Posterior vena cava (tissue), 2 donors: ENCODE results near the gene CHID1. TPM values are rescaled to one million over a fixed set of nuclear protein-coding genes. Genes with fewer than 3 reads are reported as not detected.

Experiments used
- DNase-seq: peaks from one replicate; pipeline ENCODE4 v3.0.0-alpha.2; 2020; ENCODE audit warnings: low spot score
- intact Hi-C, 2 donors: fragments of 100-400 bp; cut with DNase I; formaldehyde crosslinking; loops; one replicate each; pipeline versions ENCODE4 v1.14.1 to v1.14.2; 2022 to 2023
- total RNA-seq, 2 donors: library from RNA; stranded (reverse); fragmentation: NEBNext Ultra II Directional; extraction: Animal tissue kit (Norgen Biotek cat#: 25700); gene quantifications; one replicate each; pipeline ENCODE4 v1.2.1, GENCODE V29; 2021
- donor health status: DM: yes; HTN: yes; CAD: no.
- donor health status: DM: yes; HTN: yes; CAD: no.

Gene CHID1
- total RNA-seq, 2 donors from 2014 or later = 57.9 to 88.5 TPM

DNA sequence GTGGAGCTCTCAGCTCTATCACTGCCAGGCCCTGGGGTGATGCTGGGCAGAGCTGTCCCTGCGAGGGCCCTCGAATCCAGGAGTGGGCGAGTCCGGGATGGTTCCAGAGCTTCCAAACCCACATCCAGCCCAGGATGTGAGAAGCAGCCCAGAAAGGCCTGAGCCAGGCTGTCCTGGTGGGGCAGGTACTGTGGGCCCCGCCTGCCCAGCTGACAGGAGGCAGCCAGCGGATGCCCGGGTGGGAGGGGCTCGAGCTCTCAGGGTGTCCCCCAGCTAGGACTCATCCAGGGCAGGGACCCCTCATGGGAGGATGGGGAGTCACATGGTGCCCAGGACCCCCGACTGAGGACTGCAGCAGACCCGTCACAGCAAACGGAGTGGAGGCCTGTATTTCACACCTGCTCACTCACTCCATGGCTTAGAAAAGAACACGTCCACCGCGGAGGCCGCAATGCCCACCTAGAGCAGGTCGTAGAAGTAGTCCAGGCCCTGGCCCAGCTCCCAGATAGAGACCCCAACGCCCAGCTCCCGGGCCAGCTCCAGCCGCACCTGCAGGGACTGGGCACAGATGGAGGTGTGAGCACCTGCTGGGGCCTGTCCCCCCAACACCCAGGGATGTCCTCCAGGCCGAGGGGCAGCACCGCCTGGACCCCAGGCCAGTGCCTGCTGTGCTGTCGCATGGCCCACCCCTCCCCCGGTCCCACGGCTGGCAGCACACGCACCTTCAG is 41.0 kb downstream of the CHID1 start:
- intact Hi-C loops = loop anchor here in 1 of 2 donors (10.0 kb wide), 1 partner anchor 175 kb away; no protein-coding TSS in a partner anchor
- no peak for DNase-seq

DNA sequence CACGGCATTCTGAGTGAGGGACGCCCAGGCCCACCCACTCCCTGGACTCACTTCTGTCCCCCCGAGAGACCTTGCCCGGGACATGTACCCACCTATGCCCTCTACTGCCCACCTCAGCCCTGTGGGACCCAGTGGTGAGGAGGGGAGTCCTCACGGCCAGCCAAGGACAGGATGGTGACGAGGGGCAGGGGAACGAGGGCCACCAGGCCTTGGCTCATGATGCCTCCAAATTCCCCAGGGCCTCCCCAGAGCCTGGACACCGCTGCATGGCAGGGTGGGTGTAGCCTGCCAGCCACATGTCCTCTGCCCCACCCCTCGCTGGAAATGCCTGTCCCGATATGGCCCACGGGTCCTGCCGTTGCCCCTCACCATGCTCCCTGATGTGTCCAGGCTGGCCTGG is 41.8 kb downstream of the CHID1 start:
- intact Hi-C loops = loop anchor here in 1 of 2 donors (10.0 kb wide), 1 partner anchor 176 kb away; no protein-coding TSS in a partner anchor
- no peak for DNase-seq

DNA sequence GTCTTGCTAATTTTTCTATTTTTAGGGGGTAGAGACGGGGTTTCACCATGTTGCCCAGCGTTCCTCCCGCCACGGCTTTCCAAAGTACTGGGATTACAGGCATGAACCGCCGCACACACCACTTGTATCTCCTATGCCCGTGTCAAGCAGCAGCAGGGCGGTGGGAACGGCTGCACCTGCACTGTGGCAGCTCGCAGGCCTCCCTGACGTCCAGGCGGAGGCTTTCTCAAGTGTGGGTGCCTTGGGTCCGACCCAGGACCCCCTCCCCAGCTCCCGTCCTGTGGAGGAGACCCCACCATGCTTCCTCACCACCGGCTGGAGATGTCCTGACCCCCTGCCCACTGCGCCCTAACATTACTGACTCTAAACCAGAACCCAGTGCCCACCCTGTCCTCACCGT is 42.2 kb downstream of the CHID1 start:
- DNase-seq = no peak
- intact Hi-C loops = loop anchor here in 1 of 2 donors (10.0 kb wide), 1 partner anchor 176 kb away; no protein-coding TSS in a partner anchor

DNA sequence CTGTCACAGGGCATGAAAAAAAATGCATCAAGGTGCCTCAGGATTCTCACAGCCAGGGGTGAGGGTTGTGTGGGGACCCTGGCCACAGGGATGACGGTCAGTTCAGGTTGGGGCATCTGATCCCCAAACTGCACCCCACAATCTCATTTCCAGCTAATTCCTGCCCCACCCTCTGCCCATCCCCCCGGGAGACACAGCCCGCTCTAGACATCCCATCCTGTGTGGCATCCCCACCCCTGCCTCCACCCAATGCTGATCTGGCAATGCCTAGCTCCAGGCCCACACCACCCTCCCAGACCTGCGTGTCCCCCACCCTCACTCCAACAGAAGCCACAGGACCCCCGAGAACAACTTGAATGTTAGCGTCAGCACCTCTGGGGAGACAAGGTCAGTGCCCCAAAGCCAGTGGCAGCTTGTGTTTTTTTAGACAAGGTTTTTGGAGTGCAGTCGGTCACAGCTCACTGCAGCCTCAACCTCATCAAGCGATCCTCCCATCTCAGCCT is 42.7 kb downstream of the CHID1 start:
- DNase-seq = no peak
- intact Hi-C loops = loop anchor here in 1 of 2 donors (10.0 kb wide), 1 partner anchor 177 kb away; no protein-coding TSS in a partner anchor

DNA sequence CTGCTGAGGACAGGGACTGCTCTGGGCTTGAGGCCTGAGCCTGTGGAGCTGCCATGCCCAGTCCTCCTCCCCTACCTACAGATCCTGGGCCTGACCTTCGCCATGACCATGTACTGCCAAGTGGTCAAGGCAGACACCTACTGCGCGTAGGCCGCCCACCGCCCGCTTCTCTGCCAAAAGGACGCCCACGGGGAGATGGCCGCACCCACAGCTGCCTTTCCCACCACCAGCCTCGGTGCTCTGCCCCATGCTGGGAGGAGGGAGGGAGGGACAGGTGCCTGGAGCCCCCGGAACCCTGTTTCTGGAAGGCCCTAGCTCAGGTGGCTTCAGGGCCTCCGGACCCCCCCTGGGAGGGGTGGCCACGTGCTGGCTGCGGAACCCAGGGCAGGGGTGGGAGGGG is 44.1 kb downstream of the CHID1 start:
- intact Hi-C loops = loop anchor here in 1 of 2 donors (10.0 kb wide), 1 partner anchor 178 kb away; no protein-coding TSS in a partner anchor

DNA sequence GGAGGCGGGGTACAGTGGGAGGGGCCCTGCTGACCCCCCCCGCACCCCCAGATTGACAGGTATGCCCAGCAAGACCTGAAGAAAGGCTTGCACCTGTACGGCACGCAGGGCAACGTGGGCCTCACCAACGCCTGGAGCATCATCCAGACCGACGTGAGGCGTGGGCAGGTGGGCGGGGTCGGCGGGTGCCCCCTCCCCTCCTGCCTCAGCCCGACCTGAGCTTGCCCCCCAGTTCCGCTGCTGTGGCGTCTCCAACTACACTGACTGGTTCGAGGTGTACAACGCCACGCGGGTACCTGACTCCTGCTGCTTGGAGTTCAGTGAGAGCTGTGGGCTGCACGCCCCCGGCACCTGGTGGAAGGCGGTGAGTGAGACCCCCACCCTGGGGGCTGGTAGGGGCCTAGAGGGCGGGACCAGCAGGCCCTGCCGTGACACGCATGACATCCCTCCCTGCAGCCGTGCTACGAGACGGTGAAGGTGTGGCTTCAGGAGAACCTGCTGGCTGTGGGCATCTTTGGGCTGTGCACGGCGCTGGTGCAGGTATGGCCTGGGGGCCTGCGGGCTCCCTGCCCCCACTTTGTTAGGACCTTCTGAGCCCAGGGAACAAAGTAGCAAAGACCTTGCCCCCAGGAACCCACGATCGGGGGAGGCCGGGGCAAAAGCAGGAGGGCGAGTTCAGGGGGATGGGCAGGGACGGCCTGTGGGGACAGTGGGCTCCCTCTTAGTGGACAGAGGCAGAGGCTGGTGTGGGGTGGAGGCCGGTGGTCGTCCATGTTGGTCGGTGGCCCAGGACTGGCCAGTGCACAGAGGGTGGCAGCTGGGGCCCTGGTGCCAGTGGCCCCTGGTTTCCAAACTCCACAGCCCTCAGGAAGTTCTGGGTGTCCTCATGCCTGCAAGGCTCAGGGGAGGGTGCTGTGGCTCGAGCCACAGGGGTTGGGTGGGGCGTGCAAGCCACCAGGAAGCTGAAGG is 44.9 kb downstream of the CHID1 start:
- intact Hi-C loops = loop anchor here in 1 of 2 donors (10.0 kb wide), 1 partner anchor 179 kb away; no protein-coding TSS in a partner anchor
- DNase-seq = no peak

More for the DNA sequence above, 44.1 kb downstream of the CHID1 start:
- no peak for DNase-seq

DNA sequence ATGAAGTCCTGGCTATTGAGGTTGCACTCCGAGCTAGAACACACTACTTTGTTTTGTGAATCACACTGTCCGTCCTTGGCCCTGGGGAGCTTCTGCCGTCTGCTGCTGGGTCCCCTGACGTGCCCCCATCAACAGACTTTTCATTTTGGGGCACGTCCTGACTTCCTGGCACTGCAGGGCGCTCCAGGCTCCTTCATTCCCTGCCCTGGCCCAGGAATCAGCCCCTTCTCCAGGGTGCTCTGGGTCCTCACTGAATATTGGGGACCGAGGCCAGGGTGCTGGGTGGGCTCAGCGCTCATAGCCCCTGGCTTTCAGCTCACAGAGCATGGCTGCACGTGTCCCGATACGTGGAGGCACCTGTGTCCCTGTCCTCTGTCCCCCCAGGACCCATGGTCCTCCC is 45.7 kb downstream of the CHID1 start:
- intact Hi-C loops = loop anchor here in 1 of 2 donors (10.0 kb wide), 1 partner anchor 180 kb away; no protein-coding TSS in a partner anchor
- no peak for DNase-seq

DNA sequence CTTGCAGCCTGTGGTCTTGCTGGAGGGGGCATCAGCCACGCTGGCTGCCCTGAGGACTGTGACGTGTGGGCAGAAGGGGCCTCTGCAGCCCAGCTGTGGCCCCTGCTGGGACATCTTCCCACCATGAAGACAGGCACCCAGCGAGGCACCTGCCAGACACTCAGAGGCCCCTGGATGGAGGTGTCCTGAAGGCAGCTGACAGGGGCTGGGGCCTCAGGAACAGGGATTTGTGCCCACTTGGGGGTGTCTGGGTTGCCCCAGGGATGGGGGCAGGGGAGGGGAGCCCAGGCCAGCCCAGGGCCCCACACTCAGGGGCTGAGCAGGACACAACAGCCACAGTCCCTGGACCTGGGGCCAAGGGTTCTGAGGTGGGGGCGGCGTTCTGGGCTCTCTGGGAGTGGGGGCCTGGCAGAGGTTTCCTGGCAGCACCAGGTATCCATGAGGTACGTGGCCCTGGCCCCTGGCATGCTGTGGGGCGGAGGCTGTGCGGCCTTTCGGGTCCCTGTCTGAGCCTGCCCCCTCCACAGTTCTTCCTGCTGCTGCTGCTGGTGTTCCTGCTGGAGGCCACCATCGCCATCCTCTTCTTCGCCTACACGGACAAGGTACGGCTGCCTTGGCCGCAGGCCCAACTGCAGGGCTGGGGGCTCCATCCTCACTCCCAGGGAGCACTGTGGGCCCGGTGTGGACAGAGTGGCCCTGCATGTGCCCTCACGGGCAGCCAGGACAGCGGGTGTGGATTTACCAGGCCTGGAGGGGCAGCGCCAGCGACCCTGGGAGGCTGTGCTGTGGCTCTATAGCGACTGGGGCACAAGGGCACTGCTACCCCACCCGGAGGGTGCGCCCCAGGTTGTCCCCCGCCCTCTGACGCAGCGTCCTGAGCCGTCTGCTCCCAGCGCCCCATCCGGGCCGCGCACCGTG is 46.4 kb downstream of the CHID1 start:
- no peak for DNase-seq
- intact Hi-C loops = loop anchor here in 1 of 2 donors (10.0 kb wide), 1 partner anchor 181 kb away; no protein-coding TSS in a partner anchor

DNA sequence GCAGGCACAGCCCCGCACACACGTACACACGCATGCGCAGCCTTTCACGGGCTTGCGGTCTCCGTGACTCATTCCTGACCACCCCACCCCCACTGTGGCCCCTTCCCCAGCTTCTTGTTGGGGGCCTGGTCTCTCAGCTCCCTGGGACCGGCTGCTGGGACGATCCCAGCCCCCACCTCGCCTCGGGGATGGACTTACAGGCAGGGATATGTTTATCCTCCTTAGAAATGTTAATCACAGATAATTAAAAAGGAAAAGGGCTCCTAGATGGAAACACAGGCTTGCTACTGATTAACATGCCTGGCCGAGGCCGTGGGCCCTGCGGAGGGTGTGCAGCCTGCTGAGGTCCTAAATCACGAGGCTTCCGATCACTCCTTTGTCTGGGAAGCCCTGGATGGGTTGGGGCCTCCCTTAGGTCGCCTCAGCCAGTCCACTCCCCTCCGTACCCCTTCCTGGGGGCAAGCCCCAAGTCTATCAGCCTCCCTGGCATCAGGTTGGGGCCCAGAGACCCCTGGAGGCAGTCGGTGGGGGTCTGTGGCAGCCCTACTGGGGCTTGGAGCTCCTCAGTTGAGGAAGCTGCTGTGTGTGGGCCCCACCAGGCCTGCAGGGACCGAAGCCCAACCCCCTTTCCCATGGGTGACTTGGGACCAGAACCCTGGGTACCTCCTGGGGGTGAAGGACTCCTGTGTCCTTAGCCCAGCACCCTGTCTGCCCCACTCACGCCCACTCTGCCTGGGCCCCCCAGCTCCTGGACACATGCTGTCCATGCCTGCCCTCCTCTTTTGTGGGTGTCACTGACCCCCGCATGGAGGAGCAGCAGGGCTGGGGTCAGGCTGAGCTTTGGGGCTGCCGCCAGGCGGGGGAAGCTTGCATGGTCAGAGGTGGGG is 47.3 kb downstream of the CHID1 start:
- intact Hi-C loops = loop anchor here in 1 of 2 donors (10.0 kb wide), 1 partner anchor 182 kb away; no protein-coding TSS in a partner anchor

DNA sequence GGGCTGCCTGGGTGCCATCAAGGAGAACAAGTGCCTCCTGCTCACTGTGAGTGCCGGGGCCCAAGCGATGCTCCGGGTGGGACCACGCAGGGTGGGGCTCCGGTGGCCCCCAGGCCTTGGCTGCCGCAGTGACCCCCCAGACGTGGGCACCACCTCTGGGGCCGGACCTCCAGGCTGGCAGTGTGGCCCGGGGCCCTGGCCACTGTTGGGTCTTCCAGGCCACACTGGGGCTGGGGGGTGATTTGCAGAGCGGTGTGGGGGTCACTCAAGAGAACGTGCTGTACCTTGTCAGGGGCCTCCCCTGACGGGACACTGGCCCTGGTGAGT is 48.0 kb downstream of the CHID1 start:
- no peak for DNase-seq
- intact Hi-C loops = loop anchor here in 1 of 2 donors (10.0 kb wide), 1 partner anchor 182 kb away; no protein-coding TSS in a partner anchor

More for the DNA sequence above, 47.3 kb downstream of the CHID1 start:
- no peak for DNase-seq

DNA sequence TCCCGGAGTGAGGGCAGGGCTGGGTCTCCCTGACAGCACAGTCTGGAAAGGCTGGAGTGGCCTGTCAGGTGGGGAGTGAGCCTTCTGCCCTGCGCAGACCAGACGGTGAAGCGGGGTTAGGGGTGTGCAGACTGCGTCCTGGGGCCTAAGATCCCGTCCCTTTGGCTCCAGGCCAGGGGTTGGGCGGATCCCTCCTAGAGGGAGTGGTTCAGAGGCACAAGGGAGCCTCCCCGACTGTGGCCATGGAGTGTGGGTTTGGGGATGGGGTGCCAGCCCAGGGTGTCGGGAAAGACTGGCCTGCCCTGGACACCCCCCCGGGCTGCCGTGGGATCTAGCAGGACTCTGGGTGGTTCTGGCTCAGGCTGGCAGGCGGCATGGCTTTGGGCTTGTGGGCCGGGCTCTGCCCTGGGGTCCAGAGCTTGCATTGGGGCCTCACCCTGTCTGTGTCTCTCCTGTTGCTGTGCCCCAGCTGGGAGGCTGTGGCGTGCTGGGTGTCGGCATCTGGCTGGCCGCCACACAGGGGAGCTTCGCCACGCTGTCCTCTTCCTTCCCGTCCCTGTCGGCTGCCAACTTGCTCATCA is 48.4 kb downstream of the CHID1 start:
- no peak for DNase-seq
- intact Hi-C loops = loop anchor here in 1 of 2 donors (10.0 kb wide), 1 partner anchor 183 kb away; no protein-coding TSS in a partner anchor

DNA sequence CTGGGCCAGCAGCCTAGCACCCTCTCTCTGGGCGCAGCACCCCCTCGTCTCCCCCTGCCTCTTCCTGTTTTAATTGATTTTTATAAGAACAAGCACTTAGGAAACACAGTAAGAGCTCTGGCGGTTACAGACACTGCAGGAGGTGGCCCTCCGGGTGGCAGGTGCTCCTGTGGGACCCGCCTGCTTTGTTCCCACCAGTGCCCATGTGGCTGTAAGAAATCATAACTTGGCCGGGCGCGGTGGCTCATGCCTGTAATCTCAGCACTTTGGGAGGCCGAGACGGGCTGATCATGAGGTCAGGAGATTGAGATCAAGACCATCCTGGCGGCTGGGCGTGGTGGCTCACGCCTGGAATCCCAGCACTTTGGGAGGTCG is 49.5 kb downstream of the CHID1 start:
- DNase-seq = no peak
- intact Hi-C loops = loop anchor here in 1 of 2 donors (10.0 kb wide), 1 partner anchor 184 kb away; no protein-coding TSS in a partner anchor

DNA sequence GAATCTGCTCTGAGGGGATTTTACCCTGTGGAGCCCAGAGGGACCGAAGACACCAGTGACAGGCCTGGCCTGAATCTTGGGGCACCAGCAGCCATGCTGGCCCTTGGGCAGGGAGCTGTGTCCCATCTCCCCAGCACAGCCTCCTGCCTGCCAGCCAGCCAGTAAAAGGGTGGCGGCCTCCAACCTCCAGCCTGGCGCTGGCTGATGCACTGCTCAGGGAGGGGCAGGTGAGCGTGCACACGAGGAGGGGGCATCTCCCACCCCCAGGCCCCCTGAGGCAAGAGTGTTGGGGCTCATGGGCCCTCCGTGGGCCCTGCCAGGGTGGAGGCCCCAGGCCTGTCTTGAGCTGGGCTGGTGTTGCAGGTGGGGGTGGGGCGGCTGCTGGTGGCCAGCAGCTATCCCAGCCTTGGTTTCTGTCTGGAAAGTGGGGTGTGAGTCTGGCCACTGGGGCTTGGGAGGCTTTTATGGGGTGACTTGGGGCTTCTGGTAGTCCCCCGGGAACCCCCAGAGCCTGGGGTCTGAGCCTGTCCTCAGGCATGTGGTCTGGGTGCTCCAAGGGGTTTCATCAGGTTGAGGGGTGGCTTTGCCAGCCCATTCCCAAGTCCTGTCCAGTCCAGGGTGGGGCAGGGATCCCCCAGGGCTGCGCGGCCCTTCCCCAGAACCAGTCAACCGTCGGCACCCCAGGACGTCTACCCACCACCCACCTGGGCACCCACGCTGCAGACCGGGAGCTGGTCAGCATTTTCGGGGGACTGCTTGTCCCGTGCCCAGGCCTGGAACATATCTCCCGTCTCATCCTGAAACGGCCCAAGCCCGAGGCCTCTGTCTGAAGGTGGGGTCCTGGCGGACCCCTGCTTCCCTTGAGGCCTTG is 50.1 kb downstream of the CHID1 start:
- no peak for DNase-seq
- intact Hi-C loops = loop anchor here in 1 of 2 donors (10.0 kb wide), 1 partner anchor 184 kb away; no protein-coding TSS in a partner anchor

DNA sequence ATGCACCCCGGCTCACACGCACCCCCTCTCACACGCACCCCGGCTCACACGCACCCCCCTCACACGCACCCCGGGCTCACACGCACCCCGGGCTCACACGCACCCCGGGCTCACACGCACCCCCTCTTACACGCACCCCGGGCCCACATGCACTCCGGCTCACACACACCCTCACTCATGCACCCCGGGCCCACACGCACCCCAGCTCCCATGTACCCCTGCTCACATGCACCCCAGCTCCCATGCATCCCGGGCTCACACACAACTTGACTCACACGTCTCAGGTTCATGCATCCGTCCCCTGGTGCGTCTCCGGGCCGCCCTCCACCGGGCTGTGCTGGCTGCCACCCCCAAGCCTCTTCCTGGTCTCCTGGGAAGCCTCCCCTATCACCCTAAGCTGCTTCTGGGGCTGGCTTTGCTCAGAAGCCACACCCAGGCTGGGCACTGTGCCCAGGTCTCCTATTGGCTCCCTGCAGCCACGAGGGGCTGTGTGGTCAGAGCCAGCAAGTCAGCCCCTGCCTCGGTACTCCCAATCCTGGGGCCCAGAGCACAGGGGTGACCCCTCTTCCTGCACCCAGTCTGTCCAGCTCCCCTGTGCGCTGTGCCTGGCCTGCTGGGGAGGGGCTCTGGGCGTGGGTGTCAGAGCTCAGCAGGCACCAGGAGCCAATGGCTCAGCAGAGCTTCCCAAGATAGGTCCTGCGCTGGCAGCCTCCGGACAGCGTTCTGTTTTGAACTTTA is 51.0 kb downstream of the CHID1 start:
- intact Hi-C loops = loop anchor here in 1 of 2 donors (10.0 kb wide), 1 partner anchor 185 kb away; no protein-coding TSS in a partner anchor
- peak; percentile 94 for DNase-seq

DNA sequence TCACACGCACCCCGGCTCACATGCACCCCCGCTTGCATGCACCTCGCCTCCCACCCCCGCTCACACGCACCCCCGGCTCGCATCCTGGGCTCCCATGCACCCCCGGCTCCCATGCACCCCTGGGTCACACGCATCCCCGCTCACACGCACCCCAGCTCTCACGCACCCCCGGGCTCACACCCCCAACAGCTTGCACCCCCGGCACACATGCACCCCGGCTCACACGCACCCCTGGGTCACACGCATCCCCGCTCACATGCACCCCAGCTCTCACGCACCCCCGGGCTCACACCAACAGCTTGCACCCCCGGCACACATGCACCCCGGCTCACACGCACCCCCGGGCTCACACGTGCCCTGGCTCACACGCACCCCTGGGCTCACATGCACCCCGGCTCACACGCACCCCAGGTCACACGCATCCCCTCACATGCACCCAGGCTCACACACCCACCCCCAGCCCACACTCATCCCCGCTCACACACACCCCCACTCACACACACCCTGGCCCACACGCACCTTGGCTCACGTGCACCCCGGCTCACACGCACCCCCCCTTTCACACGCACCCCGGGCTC is 51.8 kb downstream of the CHID1 start:
- DNase-seq = no peak
- intact Hi-C loops = no loop called here
